K562 (cell line): ENCODE results near the gene KCNK10.

Experiments
- BACH1 ChIP-seq: fragments of 200-800 bp; sonication (Bioruptor generic); IDR thresholded peaks from 2 replicates; pipeline ENCODE4 v1.6.1; 2016; ENCODE audit warnings: missing genetic modification characterization, missing compliant biosample characterization
- CEBPB ChIP-seq: fragments of 450-650 bp; IDR thresholded peaks from 2 replicates; pipeline ENCODE4 v1.6.1; 2016; ENCODE audit warnings: missing genetic modification characterization, missing compliant biosample characterization
- SIN3B ChIP-seq: fragments of 450-650 bp; IDR thresholded peaks from 2 replicates; pipeline ENCODE4 v1.6.1; 2017; ENCODE audit warnings: low read depth, mild to moderate bottlenecking, moderate library complexity
- ZNF174 ChIP-seq: fragments of 250-450 bp; sonication (Bioruptor Pico); IDR thresholded peaks from 2 replicates; pipeline ENCODE4 v1.4.0; 2020; ENCODE audit warnings: mild to moderate bottlenecking
- ZNF354B ChIP-seq: fragments of 250-450 bp; sonication (Bioruptor Pico); IDR thresholded peaks from 2 replicates; pipeline ENCODE4 v1.4.0; 2020
- TF ChIP-seq, protein P1 (sequence below), 3 experiments: IDR thresholded peaks in 2 of 3; conservative IDR thresholded peaks in 1 of 3; 2 replicates each; pipeline ENCODE4 v1.5.1; 2011 to 2012; ENCODE audit warnings: low read length in 3 of 3, mild to moderate bottlenecking in 3 of 3, control low read depth in 2 of 3, improper control_type of control experiment in 1 of 3, inconsistent platforms in 1 of 3, low read depth in 1 of 3, mixed read lengths in 1 of 3, moderate library complexity in 1 of 3; ENCODE audit not compliant: insufficient read depth in 2 of 3

DNA sequence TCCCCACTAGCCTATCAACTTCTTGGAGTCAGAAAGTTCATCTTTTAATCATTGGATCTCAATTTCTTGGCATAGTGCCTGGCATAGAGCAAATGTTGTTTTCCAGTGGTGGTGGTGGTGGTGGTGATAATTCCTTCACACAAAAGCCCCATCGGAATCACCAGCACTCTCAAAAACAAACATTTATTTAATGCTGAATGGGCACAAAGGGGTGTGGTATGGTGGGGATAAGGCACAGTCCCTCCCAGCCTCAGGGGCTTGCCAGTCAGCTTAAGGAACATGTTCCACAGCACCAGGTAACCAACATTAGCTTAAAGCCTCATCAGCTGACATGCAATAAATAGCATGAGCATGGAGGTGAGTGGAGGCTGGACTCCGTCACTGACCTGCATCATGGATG lies 56.6 kb downstream of the KCNK10 start:
- TF ChIP-seq CEBPB (tag) (no peak), BACH1 (tag) (no peak), ZNF174 (CRISPR knock-in tag) (no peak), ZNF354B (CRISPR knock-in tag) (no peak), SIN3B (no peak)
- TF ChIP-seq, protein P1, sequence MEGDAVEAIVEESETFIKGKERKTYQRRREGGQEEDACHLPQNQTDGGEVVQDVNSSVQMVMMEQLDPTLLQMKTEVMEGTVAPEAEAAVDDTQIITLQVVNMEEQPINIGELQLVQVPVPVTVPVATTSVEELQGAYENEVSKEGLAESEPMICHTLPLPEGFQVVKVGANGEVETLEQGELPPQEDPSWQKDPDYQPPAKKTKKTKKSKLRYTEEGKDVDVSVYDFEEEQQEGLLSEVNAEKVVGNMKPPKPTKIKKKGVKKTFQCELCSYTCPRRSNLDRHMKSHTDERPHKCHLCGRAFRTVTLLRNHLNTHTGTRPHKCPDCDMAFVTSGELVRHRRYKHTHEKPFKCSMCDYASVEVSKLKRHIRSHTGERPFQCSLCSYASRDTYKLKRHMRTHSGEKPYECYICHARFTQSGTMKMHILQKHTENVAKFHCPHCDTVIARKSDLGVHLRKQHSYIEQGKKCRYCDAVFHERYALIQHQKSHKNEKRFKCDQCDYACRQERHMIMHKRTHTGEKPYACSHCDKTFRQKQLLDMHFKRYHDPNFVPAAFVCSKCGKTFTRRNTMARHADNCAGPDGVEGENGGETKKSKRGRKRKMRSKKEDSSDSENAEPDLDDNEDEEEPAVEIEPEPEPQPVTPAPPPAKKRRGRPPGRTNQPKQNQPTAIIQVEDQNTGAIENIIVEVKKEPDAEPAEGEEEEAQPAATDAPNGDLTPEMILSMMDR (IDR thresholded peaks at IDR 0.05 in 2 of 3, conservative IDR thresholded peaks at IDR 0.05 in 1 of 3; ENCODE audit: insufficient read depth in 2 of 3, low read depth in 1 of 3, low read length in 3 of 3): no peak
